IMR-90 (cell line): Measurements from ENCODE around the gene PSME2. TPM values are rescaled to one million over a fixed set of nuclear protein-coding genes. Genes with fewer than 3 reads are reported as not detected.

Experiments
- ATAC-seq: fragments of 200-7000 bp; cut with Tn5 transposase; 2 replicates; pipeline ENCODE4 v1.9.1; 2020; ENCODE audit warnings: low read depth, mild to moderate bottlenecking, moderate library complexity
- BruUV-seq: library from RNA; stranded (reverse); fragments of 400-500 nt; replicated peaks from 2 replicates; lab custom pipeline; 2021; lab: Mats Ljungman, UMichigan
- CTCF ChIA-PET: fragments of 300-600 bp; formaldehyde crosslinking; extraction: SDS; loops from one replicate; lab custom pipeline; 2021; ENCODE audit warnings: antibody characterized with exemption; lab: Yijun Ruan, JAX
- POLR2A ChIA-PET: fragments of 300-600 bp; sonication (Branson Sonifier 250); formaldehyde crosslinking; loops from one replicate; lab custom pipeline; 2022; ENCODE audit warnings: antibody characterized with exemption; ENCODE audit not compliant: unreplicated experiment; lab: Charles Lee
- DNase-seq: peaks from one replicate; pipeline ENCODE4 v3.0.0; 2013
- H2AFZ ChIP-seq: replicated peaks from 2 replicates; pipeline ENCODE3; 2013; ENCODE audit warnings: low read length, mild to moderate bottlenecking; ENCODE audit not compliant: poor library complexity
- H2AK5ac ChIP-seq: 2 replicates; pipeline ENCODE4 v1.6.1; 2013; ENCODE audit warnings: low read depth, low read length, inconsistent platforms
- H2AK9ac ChIP-seq: replicated peaks from 2 replicates; pipeline ENCODE3; 2013; ENCODE audit warnings: mild to moderate bottlenecking, low read depth, low read length, moderate library complexity; ENCODE audit not compliant: poor library complexity
- H2BK120ac ChIP-seq: 2 replicates; pipeline ENCODE4 v1.6.1; 2013; ENCODE audit warnings: low read depth, low read length, inconsistent platforms
- H2BK15ac ChIP-seq: 3 replicates; pipeline ENCODE4 v1.6.1; 2013; ENCODE audit warnings: low read depth, low read length, inconsistent platforms
- H2BK20ac ChIP-seq: 2 replicates; pipeline ENCODE4 v1.6.1; 2013; ENCODE audit warnings: low read depth, mild to moderate bottlenecking, inconsistent platforms, low read length, moderate library complexity
- H2BK5ac ChIP-seq: 2 replicates; pipeline ENCODE4 v1.6.1; 2013; ENCODE audit warnings: mild to moderate bottlenecking, low read depth, low read length, inconsistent platforms; ENCODE audit not compliant: poor library complexity, severe bottlenecking
- H3K14ac ChIP-seq: replicated peaks from 2 replicates; pipeline ENCODE4 v1.6.1; 2013; ENCODE audit warnings: low read depth, low read length, inconsistent platforms
- H3K18ac ChIP-seq: 2 replicates; pipeline ENCODE4 v1.6.1; 2013; ENCODE audit warnings: low read depth, low read length, control low read depth
- H3K23ac ChIP-seq: 2 replicates; pipeline ENCODE4 v1.6.1; 2013; ENCODE audit warnings: low read depth, low read length, inconsistent platforms
- H3K27ac ChIP-seq: 2 replicates; pipeline ENCODE4 v1.5.1; 2013; ENCODE audit warnings: mild to moderate bottlenecking, control low read depth, low read length; ENCODE audit not compliant: insufficient read depth
- H3K27me3 ChIP-seq: 2 replicates; pipeline ENCODE4 v1.6.1; 2013; ENCODE audit warnings: low read length; ENCODE audit not compliant: control insufficient read depth, insufficient read depth
- H3K36me3 ChIP-seq: 2 replicates; pipeline ENCODE4 v1.6.1; 2013; ENCODE audit warnings: low read length, mixed read lengths; ENCODE audit not compliant: control insufficient read depth, insufficient read depth
- H3K4ac ChIP-seq: 2 replicates; pipeline ENCODE4 v1.6.1; 2013; ENCODE audit warnings: low read depth, low read length, inconsistent platforms
- H3K4me1 ChIP-seq: 2 replicates; pipeline ENCODE4 v1.6.1; 2013; ENCODE audit warnings: low read length, mixed read lengths; ENCODE audit not compliant: control insufficient read depth, insufficient read depth
- H3K4me2 ChIP-seq: 2 replicates; pipeline ENCODE4 v1.6.1; 2013; ENCODE audit warnings: low read depth, mild to moderate bottlenecking, control low read depth, low read length, moderate library complexity
- H3K4me3 ChIP-seq: 2 replicates; pipeline ENCODE4 v1.5.1; 2013; ENCODE audit warnings: low read depth, mild to moderate bottlenecking, control low read depth, low read length, moderate library complexity; ENCODE audit not compliant: insufficient read depth
- H3K56ac ChIP-seq: 2 replicates; pipeline ENCODE4 v1.6.1; 2013; ENCODE audit warnings: low read length, inconsistent platforms; ENCODE audit not compliant: insufficient read depth; ENCODE audit errors: extremely low read depth
- H3K79me1 ChIP-seq, 2 experiments: 2 replicates each; pipeline ENCODE4 v1.6.1; 2013; ENCODE audit warnings: low read length in 2 of 2, inconsistent platforms in 1 of 2, low read depth in 1 of 2
- H3K9ac ChIP-seq: 2 replicates; pipeline ENCODE4 v1.6.1; 2013; ENCODE audit warnings: low read depth, low read length, control low read depth
- H3K9me1 ChIP-seq: 2 replicates; pipeline ENCODE4 v1.6.1; 2013; ENCODE audit warnings: low read length, inconsistent platforms; ENCODE audit not compliant: insufficient read depth
- H3K9me3 ChIP-seq: 2 replicates; pipeline ENCODE4 v1.6.1; 2013; ENCODE audit warnings: low read length; ENCODE audit not compliant: control insufficient read depth, insufficient read depth
- H4K20me1 ChIP-seq: 2 replicates; pipeline ENCODE4 v1.6.1; 2013; ENCODE audit warnings: low read length, inconsistent platforms; ENCODE audit not compliant: insufficient read depth
- H4K5ac ChIP-seq: 2 replicates; pipeline ENCODE4 v1.6.1; 2013; ENCODE audit warnings: mild to moderate bottlenecking, low read depth, low read length, control low read depth
- H4K8ac ChIP-seq, 2 experiments: 2 replicates each; pipeline ENCODE4 v1.6.1; 2013; ENCODE audit warnings: low read depth in 2 of 2, low read length in 2 of 2, control low read depth in 1 of 2, inconsistent platforms in 1 of 2
- H4K91ac ChIP-seq: 2 replicates; pipeline ENCODE4 v1.6.1; 2013; ENCODE audit warnings: low read depth, low read length, inconsistent platforms; ENCODE audit not compliant: insufficient read depth
- BHLHE40 ChIP-seq: fragments of 150-350 bp; IDR thresholded peaks from 2 replicates; pipeline ENCODE4 v1.6.1; 2016; ENCODE audit warnings: mild to moderate bottlenecking, low read depth, low read length
- CEBPB ChIP-seq: IDR thresholded peaks from 2 replicates; pipeline ENCODE4 v1.6.1; 2012; ENCODE audit warnings: low read depth, low read length, improper control_type of control experiment
- CTCF ChIP-seq: conservative IDR thresholded peaks from 2 replicates; pipeline ENCODE4 v1.5.1; 2012; ENCODE audit warnings: mild to moderate bottlenecking, low read depth, low read length, improper control_type of control experiment
- FOS ChIP-seq: fragments of 150-350 bp; IDR thresholded peaks from 2 replicates; pipeline ENCODE4 v1.6.1; 2016; ENCODE audit warnings: low read depth, low read length
- MAFK ChIP-seq: IDR thresholded peaks from 2 replicates; pipeline ENCODE4 v1.6.1; 2012; ENCODE audit warnings: low read depth, low read length, improper control_type of control experiment
- MAZ ChIP-seq: IDR thresholded peaks from 2 replicates; pipeline ENCODE4 v1.6.1; 2012; ENCODE audit warnings: low read depth, mild to moderate bottlenecking, low read length, improper control_type of control experiment, moderate library complexity, borderline replicate concordance
- MXI1 ChIP-seq: IDR thresholded peaks from 2 replicates; pipeline ENCODE4 v1.6.1; 2012; ENCODE audit warnings: low read depth, mild to moderate bottlenecking, low read length, moderate library complexity, borderline replicate concordance
- NFE2L2 ChIP-seq: fragments of 150-350 bp; IDR thresholded peaks from 2 replicates; pipeline ENCODE4 v1.6.1; 2016; ENCODE audit warnings: low read depth, mild to moderate bottlenecking, low read length
- POLR2A ChIP-seq: IDR thresholded peaks from 2 replicates; pipeline ENCODE4 v1.6.1; 2012; ENCODE audit warnings: mild to moderate bottlenecking, low read depth, low read length
- RAD21 ChIP-seq: IDR thresholded peaks from 2 replicates; pipeline ENCODE4 v1.6.1; 2012; ENCODE audit warnings: low read length, improper control_type of control experiment
- SMC3 ChIP-seq: fragments of 150-350 bp; IDR thresholded peaks from 2 replicates; pipeline ENCODE4 v1.6.1; 2016; ENCODE audit warnings: low read depth, mild to moderate bottlenecking, antibody characterized with exemption, low read length, moderate library complexity
- USF2 ChIP-seq: fragments of 150-350 bp; IDR thresholded peaks from 2 replicates; pipeline ENCODE4 v1.6.1; 2017; ENCODE audit warnings: mild to moderate bottlenecking, antibody characterized with exemption, low read length, low read depth
- WGBS, 2 experiments: methylation state at CpG; one replicate each; pipeline versions ENCODE4 v1.1.5 to v1.1.7; 2013; ENCODE audit warnings: missing lambda C conversion rate in 2 of 2; ENCODE audit not compliant: insufficient read length in 1 of 2; ENCODE audit errors: extremely low coverage in 2 of 2; 5-methylcytosine and 5-hydroxymethylcytosine counted together
- dilution Hi-C: fragments of 300-500 bp; cut with HindIII; formaldehyde crosslinking; loops from one replicate; pipeline ENCODE4 v1.14.3; 2018; ENCODE audit warnings: low sequenced_read_pairs; ENCODE audit not compliant: unreplicated experiment
- in situ Hi-C: fragments of 300-500 bp; cut with MboI; formaldehyde crosslinking; loops from 3 replicates; pipeline ENCODE4 v1.14.3; 2019; ENCODE audit warnings: low sequenced_read_pairs, inconsistent platforms, mixed read lengths
- intact Hi-C: fragments of 100-400 bp; cut with micrococcal nuclease; formaldehyde crosslinking; loops from 2 replicates; pipeline ENCODE4 v1.10.0; 2022
- polyA plus RNA-seq, 3 experiments: library from polyadenylated mRNA; depleted of rRNA; stranded (reverse); fragments of >200 nt; gene quantifications; 2 replicates each; pipeline ENCODE4 v1.2.3, GENCODE V29; 2012; ENCODE audit warnings: low replicate concordance in 1 of 3
- total RNA-seq: library from RNA; depleted of rRNA; stranded (reverse); fragments of >200 nt; gene quantifications from 2 replicates; pipeline ENCODE4 v1.2.3, GENCODE V29; 2012

Gene PSME2
- total and polyA plus RNA-seq, 2 of the 4 experiments (the other 2 are of a cell fraction) = 104 to 141 TPM

GRCh38 chr14:24093901-24094840 is 52.2 kb downstream of the PSME2 start, which contains the start of gene PCK2:
Gene PCK2, plus strand, starts transcription at chr14:24094311. Its CDS starts 95 bp downstream, at chr14:24094406.
- CTCF ChIA-PET = interaction anchor here (0.7 to 3.4 kb wide), 4 partner anchors 13 to 37 kb away, joined by 3 to 15 read pairs (median 7); no protein-coding TSS in a partner anchor
- H3K27me3 ChIP-seq = no peaks in the 10 kb centered on the region
- in situ Hi-C loops = loop anchor here (5.0 to 10.0 kb wide), 2 partner anchors 37 to 119 kb away; no protein-coding TSS in a partner anchor
- H3K9ac ChIP-seq = peak within 1 kb of the TSS; percentile 91
- H2BK5ac ChIP-seq = peak within 1 kb of the TSS; percentile 69
- H3K27ac ChIP-seq = peak within 1 kb of the TSS; percentile 80
- peak within 1 kb of the TSS; percentile 40; the same call in 1 of the 2 replicates for H3K18ac ChIP-seq
- peak within 1 kb of the TSS; percentile 72 for H3K4me3 ChIP-seq
- 1% methylated on average over 24 of the region's 68 CpGs; no CpG with 5 or more reads in 1 of the 2 experiments for WGBS, 2 experiments
- peak within 1 kb of the TSS; percentile 98 for H2AFZ ChIP-seq
- POLR2A ChIA-PET = interaction anchor here (0.5 to 0.7 kb wide), 3 partner anchors 43 to 227 kb away, joined by 3 to 7 read pairs (median 3); partner anchors contain the start of gene EMC9
- peak; percentile 88 for DNase-seq
- H3K9me3 ChIP-seq = no peaks in the 10 kb centered on the region
- peak within 1 kb of the TSS; percentile 47 for H4K5ac ChIP-seq
- H2BK120ac ChIP-seq = peak within 1 kb of the TSS; percentile 70
- H2AK9ac ChIP-seq = peak within 1 kb of the TSS; percentile 99
- peak within 1 kb of the TSS; percentile 97 for H2AK5ac ChIP-seq
- dilution Hi-C loops = no loop called here
- H4K8ac ChIP-seq = peak within 1 kb of the TSS; percentile 94 to 95
- intact Hi-C loops = no loop called here
- peaks cover 15% of the 10 kb centered on the region; the same call in 1 of the 2 replicates for H4K20me1 ChIP-seq
- peak within 1 kb of the TSS; percentile 69; the same call in 1 of the 2 replicates for H3K56ac ChIP-seq
- H3K9me1 ChIP-seq = peaks cover 13% of the 10 kb centered on the region
- H3K4ac ChIP-seq = peak within 1 kb of the TSS; percentile 90
- peak within 1 kb of the TSS; percentile 81 for H2BK15ac ChIP-seq
- H4K91ac ChIP-seq = peak within 1 kb of the TSS; percentile 96
- peak within 1 kb of the TSS; percentile 85 for H2BK20ac ChIP-seq
- peak; percentile 94 for ATAC-seq
- peaks cover 16 to 36% of the 10 kb centered on the region in 2 experiments for H3K79me1 ChIP-seq
- peak within 1 kb of the TSS; percentile 79 for H3K4me2 ChIP-seq
- peak within 1 kb of the TSS; percentile 93 for H3K14ac ChIP-seq
- TSS peak; percentile 76 for BruUV-seq
- peaks cover 11% of the 10 kb centered on the region; the same call in 1 of the 2 replicates for H3K36me3 ChIP-seq
- peaks cover 8% of the 10 kb centered on the region for H3K4me1 ChIP-seq
- H3K23ac ChIP-seq = peak within 1 kb of the TSS; percentile 91
- TF ChIP-seq NFE2L2 (no peak), POLR2A (peak; percentile 89), FOS (no peak), USF2 (no peak), CTCF (0 out of 2 replicates have a peak, but pooled peaks have one; percentile 12), MAZ (peak; percentile 72; the same call in 1 of the 2 replicates), CEBPB (peak; percentile 71), RAD21 (no peak), SMC3 (no peak), BHLHE40 (no peak), MAFK (no peak), MXI1 (no peak)
